ENCODE measurements around the gene ZNF653. TPM values are rescaled to one million over a fixed set of nuclear protein-coding genes. Genes with fewer than 3 reads are reported as not detected.

The ZNF653 gene
- total and polyA plus RNA-seq, 2 of the 8 experiments (the other 6 are each of a cell fraction or from before 2014, with no cell fraction given) = 7.0 to 7.9 TPM

- TF ChIP-seq CHD7 (IDR thresholded peaks at IDR 0.05; ENCODE audit: insufficient replicate concordance, low read length) (no peak), PHF8 (conservative IDR thresholded peaks at IDR 0.05; ENCODE audit: low read depth, low read length) (no peak), SIN3A (conservative IDR thresholded peaks at IDR 0.05 in 1 of 2, IDR thresholded peaks at IDR 0.05 in 1 of 2; ENCODE audit: low read depth in 1 of 2, low read length in 2 of 2) (peak; percentile 90 to 91; a peak in 3 of 4 replicates), CBX5 (IDR thresholded peaks at IDR 0.05; ENCODE audit: low read depth, low read length) (no peak)
Observed at GRCh38 chr19:11481534-11482383, 23.9 kb downstream of the ZNF653 start (continued).
